ENCODE results near the gene DOCK1.

DOCK1 gene

GRCh38 chr10:127326883-127327282 lies 421.7 kb downstream of the DOCK1 start:
- no peak for TF ChIP-seq CTCF (IDR thresholded peaks at IDR 0.05; ENCODE audit: low read depth, low read length)
- H3K4me3 ChIP-seq (ENCODE audit: low read depth, low read length): no peak overlapping the region
- in situ Hi-C loops (cut with HindIII; ENCODE audit: low sequenced_read_pairs): no loop called here
- DNase-seq (ENCODE audit: low read depth, low spot score): no peak

DNA sequence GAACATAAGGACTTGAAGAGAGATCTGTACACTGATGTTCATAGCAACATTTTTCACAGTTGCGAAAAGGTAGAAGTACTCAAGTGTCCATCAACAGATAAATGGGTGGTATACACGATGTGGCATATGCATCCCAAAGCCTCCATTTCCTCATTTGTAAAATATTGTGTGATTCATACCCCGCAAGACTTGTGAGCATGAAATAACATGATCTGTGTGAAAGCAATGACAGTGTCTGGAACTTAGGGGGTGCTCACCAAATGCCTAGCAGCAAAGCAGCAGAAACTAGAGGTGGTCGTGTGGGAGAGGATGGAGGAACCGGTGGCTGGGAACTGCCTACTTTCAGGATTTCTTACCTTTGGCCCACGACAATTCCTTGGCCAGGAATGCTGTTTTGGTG lies 426.5 kb downstream of the DOCK1 start:
- H3K4me3 ChIP-seq (ENCODE audit: low read depth, low read length): no peak overlapping the region
- DNase-seq (ENCODE audit: low read depth, low spot score): no peak
- in situ Hi-C loops (cut with HindIII; ENCODE audit: low sequenced_read_pairs): no loop called here
- no peak for TF ChIP-seq CTCF (IDR thresholded peaks at IDR 0.05; ENCODE audit: low read depth, low read length)

GRCh38 chr10:127332631-127333030 lies 427.4 kb downstream of the DOCK1 start:
- no peak for TF ChIP-seq CTCF (IDR thresholded peaks at IDR 0.05; ENCODE audit: low read depth, low read length)
- in situ Hi-C loops (cut with HindIII; ENCODE audit: low sequenced_read_pairs): no loop called here

DNA sequence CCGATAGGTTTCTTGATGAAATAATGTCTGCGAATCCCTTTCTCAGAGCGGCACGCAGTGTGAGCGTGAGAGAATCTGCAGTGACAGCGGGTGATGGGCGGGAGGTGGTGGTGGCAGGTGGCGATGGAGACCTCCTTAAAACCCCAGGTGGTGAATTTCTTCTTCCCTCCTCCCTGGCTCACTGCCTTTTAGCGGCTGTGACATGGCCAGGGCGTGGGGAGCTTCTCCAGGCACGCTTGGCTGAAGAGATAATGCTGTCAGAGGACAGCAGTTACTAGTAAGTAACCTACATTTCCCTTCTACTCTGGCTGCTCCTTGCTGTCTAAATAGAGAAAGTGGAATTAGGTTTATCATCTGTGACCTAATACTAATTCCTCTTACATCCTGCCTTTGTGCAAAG lies 432.6 kb downstream of the DOCK1 start:
- no peak for TF ChIP-seq CTCF (IDR thresholded peaks at IDR 0.05; ENCODE audit: low read depth, low read length)
- DNase-seq (ENCODE audit: low read depth, low spot score): no peak
- in situ Hi-C loops (cut with HindIII; ENCODE audit: low sequenced_read_pairs): no loop called here
- H3K4me3 ChIP-seq (ENCODE audit: low read depth, low read length): no peak overlapping the region

More at GRCh38 chr10:127332631-127333030, 427.4 kb downstream of the DOCK1 start:
- no peak for DNase-seq (ENCODE audit: low read depth, low spot score)
- H3K4me3 ChIP-seq (ENCODE audit: low read depth, low read length): no peak overlapping the region

GRCh38 chr10:127338399-127339110 lies 433.3 kb downstream of the DOCK1 start:
- no peak overlapping the region for H3K4me3 ChIP-seq (ENCODE audit: low read depth, low read length)
- TF ChIP-seq CTCF (IDR thresholded peaks at IDR 0.05; ENCODE audit: low read depth, low read length): no peak
- DNase-seq (ENCODE audit: low read depth, low spot score): no peak
- in situ Hi-C loops (cut with HindIII; ENCODE audit: low sequenced_read_pairs): no loop called here

DNA sequence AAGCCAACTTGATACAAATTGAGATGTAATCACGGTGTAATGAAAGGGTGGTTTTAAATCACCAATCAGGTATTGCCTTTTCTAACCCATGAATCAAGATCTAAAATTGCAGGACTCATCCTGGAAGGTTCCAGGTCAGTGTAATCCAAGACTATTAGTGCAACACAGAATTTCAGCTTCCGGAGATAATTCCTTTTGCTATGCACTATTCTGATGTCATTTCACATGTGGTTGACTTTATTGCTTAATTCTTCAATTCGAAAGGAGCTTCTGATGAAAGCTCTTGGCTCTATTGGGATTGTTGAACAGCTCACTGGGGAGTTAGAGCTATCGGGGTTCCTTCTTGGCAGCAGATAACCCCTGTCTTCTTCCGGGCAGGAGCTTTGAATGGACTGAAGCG lies 438.6 kb downstream of the DOCK1 start:
- in situ Hi-C loops (cut with HindIII; ENCODE audit: low sequenced_read_pairs): no loop called here
- TF ChIP-seq CTCF (IDR thresholded peaks at IDR 0.05; ENCODE audit: low read depth, low read length): no peak
- H3K4me3 ChIP-seq (ENCODE audit: low read depth, low read length): no peak overlapping the region
- DNase-seq (ENCODE audit: low read depth, low spot score): no peak
